GM12873 (cell line): ENCODE measurements around the gene NXF1.

Experiments
- CTCF ChIP-seq: IDR thresholded peaks from 2 replicates; pipeline ENCODE4 v1.5.1; 2012; ENCODE audit warnings: low read depth, mild to moderate bottlenecking, moderate library complexity, low read length, control low read depth; ENCODE audit not compliant: insufficient read depth; ENCODE audit errors: missing control alignments

NXF1 gene

GRCh38 chr11:62801071-62801470 is 4.2 kb downstream of the NXF1 start:
- TF ChIP-seq CTCF: no peak

GRCh38 chr11:62799486-62799885 is 5.8 kb downstream of the NXF1 start:
- TF ChIP-seq CTCF: no peak

GRCh38 chr11:62796281-62796680 is 9.0 kb downstream of the NXF1 start:
- no peak for TF ChIP-seq CTCF

GRCh38 chr11:62794201-62794775 is 11.0 kb downstream of the NXF1 start:
- no peak for TF ChIP-seq CTCF

GRCh38 chr11:62792202-62792575 is 13.1 kb downstream of the NXF1 start:
- no peak for TF ChIP-seq CTCF

GRCh38 chr11:62791501-62792201 is 13.6 kb downstream of the NXF1 start, which contains the start of gene TMEM223:
Gene TMEM223, minus strand, starts transcription at chr11:62792006. Its CDS starts 12 bp downstream, at chr11:62791994.
- no peak for TF ChIP-seq CTCF

GRCh38 chr11:62789576-62789975 is 15.7 kb downstream of the NXF1 start:
- no peak for TF ChIP-seq CTCF
